ENCODE results near the gene ALDH3A1.

Gene ALDH3A1

GRCh38 chr17:19702217-19702641 lies 45.9 kb downstream of the ALDH3A1 start:
- DNase-seq, result no peak
